HEK293 (cell line): Measurements from ENCODE around the gene OLFM1.

Source experiments
- CTCF ChIP-seq: fragments of 450-650 bp; formaldehyde crosslinking; IDR thresholded peaks from 2 replicates; pipeline ENCODE4 v1.5.1; 2016; ENCODE audit warnings: missing biosample characterization, missing genetic modification characterization
- ZNF140 ChIP-seq: fragments of 450-650 bp; formaldehyde crosslinking; IDR thresholded peaks from 2 replicates; pipeline ENCODE4 v1.5.1; 2016; ENCODE audit warnings: missing biosample characterization, missing genetic modification characterization
- ZNF335 ChIP-seq: fragments of 450-650 bp; formaldehyde crosslinking; conservative IDR thresholded peaks from 2 replicates; pipeline ENCODE4 v1.5.1; 2016; ENCODE audit warnings: missing biosample characterization, missing genetic modification characterization

- TF ChIP-seq CTCF (tag by site-specific recombination) (no peak), ZNF140 (no peak), ZNF335 (tag by site-specific recombination) (no peak)
Observed at GRCh38 chr9:135169709-135170226, 82.3 kb downstream of the OLFM1 start.
